Measurements from ENCODE around the gene LMO7.
"Not testable (repeated sequence)": the region's sequence is repeated elsewhere in the genome, so short reads cannot be mapped to it uniquely, and the experiment has no call there.

LMO7 gene

GRCh38 chr13:75739244-75739868 lies 103.2 kb downstream of the LMO7 start:
- in situ Hi-C loops (cut with MboI; ENCODE audit: low sequenced_read_pairs), result no loop called here

GRCh38 chr13:75740031-75740430 lies 103.9 kb downstream of the LMO7 start:
- in situ Hi-C loops (cut with MboI; ENCODE audit: low sequenced_read_pairs), result no loop called here

- in situ Hi-C loops (cut with MboI; ENCODE audit: low sequenced_read_pairs), result not testable (repeated sequence)
Observed at GRCh38 chr13:75743072-75743471, 106.9 kb downstream of the LMO7 start.

GRCh38 chr13:75744127-75744526 lies 108.0 kb downstream of the LMO7 start:
- in situ Hi-C loops (cut with MboI; ENCODE audit: low sequenced_read_pairs), result no loop called here

- in situ Hi-C loops (cut with MboI; ENCODE audit: low sequenced_read_pairs), result no loop called here
Observed at GRCh38 chr13:75745387-75745786, 109.3 kb downstream of the LMO7 start.

- in situ Hi-C loops (cut with MboI; ENCODE audit: low sequenced_read_pairs), result no loop called here
Observed at GRCh38 chr13:75748874-75749273, 112.7 kb downstream of the LMO7 start.

GRCh38 chr13:75749407-75749806 lies 113.3 kb downstream of the LMO7 start:
- in situ Hi-C loops (cut with MboI; ENCODE audit: low sequenced_read_pairs), result no loop called here

- in situ Hi-C loops (cut with MboI; ENCODE audit: low sequenced_read_pairs), result no loop called here
Observed at GRCh38 chr13:75751350-75751749, 115.2 kb downstream of the LMO7 start.

GRCh38 chr13:75752826-75753225 lies 116.7 kb downstream of the LMO7 start:
- in situ Hi-C loops (cut with MboI; ENCODE audit: low sequenced_read_pairs), result no loop called here

- in situ Hi-C loops (cut with MboI; ENCODE audit: low sequenced_read_pairs), result no loop called here
Observed at GRCh38 chr13:75754936-75755335, 118.8 kb downstream of the LMO7 start.

- in situ Hi-C loops (cut with MboI; ENCODE audit: low sequenced_read_pairs), result no loop called here
Observed at GRCh38 chr13:75757336-75757735, 121.2 kb downstream of the LMO7 start.

- in situ Hi-C loops (cut with MboI; ENCODE audit: low sequenced_read_pairs), result no loop called here
Observed at GRCh38 chr13:75759531-75759930, 123.4 kb downstream of the LMO7 start.

- in situ Hi-C loops (cut with MboI; ENCODE audit: low sequenced_read_pairs), result no loop called here
Observed at GRCh38 chr13:75760131-75761021, 124.2 kb downstream of the LMO7 start.

- in situ Hi-C loops (cut with MboI; ENCODE audit: low sequenced_read_pairs), result no loop called here
Observed at GRCh38 chr13:75761369-75761768, 125.2 kb downstream of the LMO7 start.

- in situ Hi-C loops (cut with MboI; ENCODE audit: low sequenced_read_pairs), result no loop called here
Observed at GRCh38 chr13:75762076-75762937, 126.2 kb downstream of the LMO7 start.

- in situ Hi-C loops (cut with MboI; ENCODE audit: low sequenced_read_pairs), result no loop called here
Observed at GRCh38 chr13:75762955-75763354, 126.8 kb downstream of the LMO7 start.

GRCh38 chr13:75763512-75763911 lies 127.4 kb downstream of the LMO7 start:
- in situ Hi-C loops (cut with MboI; ENCODE audit: low sequenced_read_pairs), result no loop called here

- in situ Hi-C loops (cut with MboI; ENCODE audit: low sequenced_read_pairs), result no loop called here
Observed at GRCh38 chr13:75764251-75764925, 128.3 kb downstream of the LMO7 start.

GRCh38 chr13:75764926-75765310 lies 128.8 kb downstream of the LMO7 start:
- in situ Hi-C loops (cut with MboI; ENCODE audit: low sequenced_read_pairs), result no loop called here

- in situ Hi-C loops (cut with MboI; ENCODE audit: low sequenced_read_pairs), result no loop called here
Observed at GRCh38 chr13:75766636-75767035, 130.5 kb downstream of the LMO7 start.
